Activated gamma-delta T cell (primary cell): ENCODE data around the gene SPINT2.

Experiments
- DNase-seq: peaks from one replicate; lab custom pipeline; 2025; lab: John Stamatoyannopoulos, UW

Gene SPINT2

GRCh38 chr19:38267761-38268483 lies 3.5 kb downstream of the SPINT2 start:
- no peak for DNase-seq

- DNase-seq, result no peak
Observed at GRCh38 chr19:38268539-38268938, 4.2 kb downstream of the SPINT2 start.

GRCh38 chr19:38270587-38271167 lies 6.3 kb downstream of the SPINT2 start:
- no peak for DNase-seq

GRCh38 chr19:38273499-38273898 lies 9.1 kb downstream of the SPINT2 start:
- no peak for DNase-seq

GRCh38 chr19:38274739-38275138 lies 10.4 kb downstream of the SPINT2 start:
- no peak for DNase-seq

- no peak for DNase-seq
Observed at GRCh38 chr19:38276942-38277517, 12.7 kb downstream of the SPINT2 start.

DNA sequence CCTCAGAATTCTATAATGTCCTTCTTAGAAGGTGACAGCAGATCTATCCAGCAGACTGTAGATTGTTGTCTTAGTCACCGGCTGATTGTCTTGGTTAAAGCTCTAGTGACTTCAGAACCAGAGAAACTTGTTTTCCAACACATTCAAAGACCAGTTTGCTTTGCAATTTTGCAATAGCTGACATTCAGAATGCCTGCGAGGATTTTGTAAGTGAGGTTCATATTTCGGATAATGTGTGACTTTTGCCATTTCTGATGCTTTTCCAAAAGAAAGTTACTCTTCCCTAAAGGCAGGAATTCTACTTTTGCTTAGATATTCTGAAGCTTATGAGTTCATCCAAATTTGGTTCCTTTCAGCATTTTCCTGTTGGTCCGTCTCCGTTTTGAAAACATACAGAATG lies 13.2 kb downstream of the SPINT2 start:
- no peak for DNase-seq

GRCh38 chr19:38277969-38278680 lies 13.8 kb downstream of the SPINT2 start:
- no peak for DNase-seq

DNA sequence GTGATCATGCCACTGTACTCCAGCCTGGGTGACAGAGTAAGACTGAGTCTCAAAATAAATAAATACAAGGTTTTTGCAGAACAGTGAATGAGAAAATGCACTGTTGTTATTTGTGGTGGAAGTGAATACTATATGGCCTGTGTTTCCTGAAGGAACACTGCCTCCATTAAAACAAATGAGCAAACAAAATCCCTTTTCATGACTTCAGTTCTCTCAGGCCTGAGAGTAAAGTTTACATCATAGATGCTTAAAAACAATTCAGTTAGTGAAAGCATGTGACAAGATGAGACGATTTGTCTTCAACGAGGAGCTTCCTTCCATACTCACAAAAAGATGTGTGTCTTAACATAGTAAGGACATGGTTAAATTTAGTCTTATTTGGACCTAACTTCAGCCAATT lies 14.4 kb downstream of the SPINT2 start:
- DNase-seq, result no peak

DNA sequence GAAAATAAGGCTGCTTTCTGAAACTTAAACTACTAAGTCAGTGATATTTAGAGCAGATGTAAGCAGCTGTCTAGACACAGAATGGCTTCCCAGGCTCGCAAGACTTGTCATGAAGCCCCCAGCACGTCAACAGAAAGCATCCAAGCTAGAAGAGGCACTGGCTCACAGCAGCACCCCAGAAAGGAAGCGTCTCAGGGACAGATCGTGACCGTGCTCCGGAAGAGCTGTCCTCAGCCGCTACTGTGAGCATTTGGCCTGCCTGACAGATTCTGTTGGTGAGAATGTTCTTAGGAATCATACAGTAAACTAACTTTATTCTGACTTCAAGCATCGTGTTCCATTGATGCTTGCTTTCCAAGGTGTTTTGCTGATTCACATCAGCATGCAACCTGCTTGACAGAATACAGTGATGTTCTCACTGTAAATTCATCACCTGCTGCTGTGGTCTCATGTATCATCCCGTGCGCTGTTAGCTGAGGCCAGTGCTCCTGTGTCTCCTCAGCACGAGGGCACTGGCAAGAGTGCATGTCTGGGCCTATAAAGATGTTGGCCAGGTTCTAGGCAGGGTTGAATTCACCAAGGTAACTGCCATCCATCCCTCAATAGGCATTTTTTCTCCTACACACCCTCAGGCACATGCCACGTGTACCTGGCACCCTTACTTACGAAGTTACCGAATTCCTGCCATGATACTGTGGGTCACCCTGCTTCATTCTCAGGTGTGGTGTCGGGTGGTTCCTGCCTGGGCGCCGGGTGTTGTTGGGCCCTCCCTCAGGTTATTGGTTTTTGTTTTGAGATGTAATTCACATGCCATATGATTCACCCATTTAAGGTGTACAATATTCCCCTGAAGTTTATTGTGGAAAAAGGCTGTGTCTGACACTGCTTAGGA lies 15.9 kb downstream of the SPINT2 start:
- DNase-seq, result no peak

- DNase-seq, result no peak
Observed at GRCh38 chr19:38281811-38282566, 17.6 kb downstream of the SPINT2 start.

- DNase-seq, result no peak
Observed at GRCh38 chr19:38283271-38283670, 18.9 kb downstream of the SPINT2 start.

- no peak for DNase-seq
Observed at GRCh38 chr19:38284422-38284821, 20.0 kb downstream of the SPINT2 start.

DNA sequence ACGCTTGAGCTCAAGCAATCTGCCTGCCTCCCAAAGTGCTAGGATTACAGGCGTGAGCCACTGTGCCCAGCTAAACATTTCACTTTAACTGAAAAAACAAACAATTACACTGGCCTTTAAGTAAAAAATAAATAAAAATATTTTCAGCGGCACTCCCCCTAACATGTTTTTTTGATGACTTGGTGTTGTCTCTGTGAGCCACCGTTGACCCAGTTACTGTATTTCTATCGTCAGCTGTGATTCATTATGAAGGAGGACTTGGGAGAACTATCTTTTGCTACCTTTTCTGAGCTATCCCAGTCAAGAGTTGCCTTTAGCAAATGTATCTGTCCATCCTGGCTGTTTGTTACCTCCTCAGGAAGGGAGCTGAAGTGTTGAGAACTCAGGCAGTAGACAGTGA lies 21.2 kb downstream of the SPINT2 start:
- no peak for DNase-seq

DNA sequence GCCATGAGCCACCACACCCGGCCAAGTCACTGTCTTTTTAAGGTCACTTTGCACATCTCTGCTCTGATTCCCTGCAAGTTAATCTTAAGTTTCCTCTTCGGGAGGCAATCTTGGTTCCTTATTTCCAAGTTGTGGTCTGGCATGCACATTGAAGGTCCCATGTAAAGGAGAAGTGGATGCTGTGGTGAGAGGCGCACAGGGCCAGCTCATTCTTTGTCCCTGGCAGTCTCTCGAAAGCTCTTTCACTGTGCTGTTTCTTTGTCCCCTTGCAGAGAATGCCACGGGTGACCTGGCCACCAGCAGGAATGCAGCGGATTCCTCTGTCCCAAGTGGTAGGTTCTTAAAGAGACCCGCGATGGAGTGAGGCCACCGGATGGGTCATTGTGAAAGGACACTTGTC lies 23.2 kb downstream of the SPINT2 start:
- DNase-seq, result no peak

GRCh38 chr19:38288123-38288855 lies 23.9 kb downstream of the SPINT2 start:
- no peak for DNase-seq

GRCh38 chr19:38289955-38290354 lies 25.6 kb downstream of the SPINT2 start:
- no peak for DNase-seq

DNA sequence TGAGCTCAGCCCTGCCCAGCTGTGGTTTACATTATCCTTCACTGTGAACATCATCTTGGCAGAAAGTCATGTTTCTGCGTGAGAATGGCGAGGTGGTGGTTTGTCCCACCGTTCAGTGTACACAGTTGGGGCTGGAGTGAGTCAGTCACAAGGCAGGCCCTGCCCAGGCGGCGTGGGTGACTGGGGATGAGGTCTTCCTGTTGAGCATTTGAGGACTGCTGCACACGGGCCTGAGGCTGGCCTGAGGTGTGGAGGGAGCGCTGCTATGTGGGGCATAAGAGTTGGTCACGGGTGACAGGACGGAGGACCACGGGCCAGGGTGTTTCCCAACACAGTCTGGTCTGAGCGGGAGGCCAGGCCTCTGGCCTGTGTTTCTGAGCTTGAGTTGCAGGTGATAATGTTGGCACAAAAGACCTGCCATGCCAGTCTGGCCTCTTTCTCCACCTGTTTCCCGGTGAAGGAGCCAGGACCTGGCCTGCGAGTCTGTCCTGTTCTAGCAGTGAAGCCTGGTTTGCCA lies 26.3 kb downstream of the SPINT2 start:
- no peak for DNase-seq

GRCh38 chr19:38291855-38292254 lies 27.5 kb downstream of the SPINT2 start:
- DNase-seq, result no peak

DNA sequence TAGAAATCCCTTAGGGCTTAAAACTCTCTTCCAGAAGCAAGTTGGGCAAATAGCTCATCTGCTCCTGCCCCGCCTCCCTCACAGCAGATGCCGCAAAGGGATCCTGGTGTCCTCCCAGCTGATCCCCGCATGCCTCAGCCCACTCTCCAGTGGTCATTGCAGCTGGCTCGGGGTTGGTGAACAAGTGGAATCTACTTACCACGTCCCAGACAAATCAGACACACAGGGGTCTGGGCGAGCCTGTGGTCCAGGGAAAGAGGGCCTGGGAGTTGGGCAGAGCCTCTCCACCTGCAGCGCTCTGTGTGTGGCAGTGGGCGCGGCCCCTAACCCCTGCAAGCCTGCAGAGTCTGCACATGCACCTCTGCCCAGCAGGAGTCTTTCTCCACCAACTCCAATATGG lies 28.9 kb downstream of the SPINT2 start:
- DNase-seq, result no peak
